Vagina (tissue), 2 donors: ENCODE data around the gene DCST1.

ENCODE experiments used
- POLR2A ChIP-seq, 2 donors: fragments of 450-650 bp; IDR thresholded peaks; one replicate each; pipeline ENCODE4 v1.6.1; 2017; ENCODE audit warnings: antibody characterized with exemption in 2 of 2, mild to moderate bottlenecking in 2 of 2, moderate library complexity in 2 of 2
- POLR2AphosphoS5 ChIP-seq, 2 donors: sonication (generic); formaldehyde crosslinking; IDR thresholded peaks; one replicate each; pipeline ENCODE4 v1.9.0; 2017; ENCODE audit warnings: antibody characterized with exemption in 2 of 2, mild to moderate bottlenecking in 2 of 2, low read depth in 1 of 2; ENCODE audit not compliant: insufficient read depth in 1 of 2
- TF ChIP-seq, protein P1 (sequence below), 3 experiments: fragments of 450-650 bp in 2 of 3; fragments of 200-600 bp in 1 of 3; sonication (generic) in 1 of 3; IDR thresholded peaks; one replicate each; pipeline ENCODE4 v1.5.1; 2017 to 2019; ENCODE audit warnings: antibody characterized with exemption in 3 of 3, mild to moderate bottlenecking in 2 of 3, moderate library complexity in 2 of 3

DNA sequence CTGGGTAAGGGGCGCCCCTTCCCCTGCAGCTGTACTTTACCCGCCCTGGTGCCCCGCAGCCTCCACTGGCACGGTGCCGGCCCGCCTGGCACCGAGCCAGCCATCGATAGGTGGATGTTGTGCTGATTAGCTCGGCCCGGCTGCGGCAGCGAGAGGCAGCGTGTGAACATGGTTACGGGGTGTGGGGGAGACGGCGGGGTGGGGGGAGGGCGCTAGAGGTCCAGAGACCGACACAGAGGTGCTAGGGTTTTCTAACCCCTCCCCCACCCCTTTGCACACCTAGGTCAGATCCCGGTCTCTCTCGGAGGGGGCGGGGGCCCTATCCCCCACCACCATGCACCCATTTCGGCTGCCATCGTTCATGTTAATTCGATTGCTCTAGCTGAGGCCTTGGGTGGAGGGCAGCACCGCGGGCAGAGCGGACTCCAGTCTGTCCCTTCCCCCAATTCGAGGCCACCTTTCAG is 36.6 kb downstream of the DCST1 start:
- TF ChIP-seq, protein P1, sequence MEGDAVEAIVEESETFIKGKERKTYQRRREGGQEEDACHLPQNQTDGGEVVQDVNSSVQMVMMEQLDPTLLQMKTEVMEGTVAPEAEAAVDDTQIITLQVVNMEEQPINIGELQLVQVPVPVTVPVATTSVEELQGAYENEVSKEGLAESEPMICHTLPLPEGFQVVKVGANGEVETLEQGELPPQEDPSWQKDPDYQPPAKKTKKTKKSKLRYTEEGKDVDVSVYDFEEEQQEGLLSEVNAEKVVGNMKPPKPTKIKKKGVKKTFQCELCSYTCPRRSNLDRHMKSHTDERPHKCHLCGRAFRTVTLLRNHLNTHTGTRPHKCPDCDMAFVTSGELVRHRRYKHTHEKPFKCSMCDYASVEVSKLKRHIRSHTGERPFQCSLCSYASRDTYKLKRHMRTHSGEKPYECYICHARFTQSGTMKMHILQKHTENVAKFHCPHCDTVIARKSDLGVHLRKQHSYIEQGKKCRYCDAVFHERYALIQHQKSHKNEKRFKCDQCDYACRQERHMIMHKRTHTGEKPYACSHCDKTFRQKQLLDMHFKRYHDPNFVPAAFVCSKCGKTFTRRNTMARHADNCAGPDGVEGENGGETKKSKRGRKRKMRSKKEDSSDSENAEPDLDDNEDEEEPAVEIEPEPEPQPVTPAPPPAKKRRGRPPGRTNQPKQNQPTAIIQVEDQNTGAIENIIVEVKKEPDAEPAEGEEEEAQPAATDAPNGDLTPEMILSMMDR (IDR thresholded peaks at IDR 0.05): no peak
- TF ChIP-seq POLR2AphosphoS5 (IDR thresholded peaks at IDR 0.05; ENCODE audit: insufficient read depth in 1 of 2, low read depth in 1 of 2) (no peak), POLR2A (IDR thresholded peaks at IDR 0.05) (no peak)
